ENCODE data around the gene RSPH6A.

Gene RSPH6A

GRCh38 chr19:45814851-45815480, at the start of gene RSPH6A:
Gene RSPH6A (minus strand): TSS chr19:45815308. CDS start chr19:45815176, 132 bp downstream.
- no peak for DNase-seq

- DNase-seq = no peak
Observed at GRCh38 chr19:45864629-45865082, 49.5 kb upstream of the RSPH6A start.

- peak; percentile 60 for DNase-seq
Observed at GRCh38 chr19:45863840-45864628, 48.9 kb upstream of the RSPH6A start, which contains the start of gene FOXA3. Gene FOXA3 (plus strand): TSS chr19:45864326. CDS start chr19:45864457, 131 bp downstream.

- no peak for DNase-seq
Observed at GRCh38 chr19:45863335-45863839, 48.3 kb upstream of the RSPH6A start.

- peak; percentile 99 for DNase-seq
Observed at GRCh38 chr19:45862564-45863334, 47.6 kb upstream of the RSPH6A start, which contains the start of gene SYMPK. Gene SYMPK (minus strand): TSS chr19:45863147. CDS start chr19:45854495, 8,652 bp downstream.

GRCh38 chr19:45862271-45862563, 47.1 kb upstream of the RSPH6A start:
- no peak for DNase-seq

- DNase-seq = no peak
Observed at GRCh38 chr19:45860359-45861259, 45.5 kb upstream of the RSPH6A start.

GRCh38 chr19:45854167-45854778, 39.2 kb upstream of the RSPH6A start:
- DNase-seq = no peak

- DNase-seq = peak; percentile 78
Observed at GRCh38 chr19:45852983-45853382, 37.9 kb upstream of the RSPH6A start.

GRCh38 chr19:45852145-45852750, 37.1 kb upstream of the RSPH6A start:
- DNase-seq = no peak

GRCh38 chr19:45848922-45849321, 33.8 kb upstream of the RSPH6A start:
- DNase-seq = no peak

- DNase-seq = no peak
Observed at GRCh38 chr19:45847663-45848062, 32.6 kb upstream of the RSPH6A start.

- DNase-seq = no peak
Observed at GRCh38 chr19:45842198-45842597, 27.1 kb upstream of the RSPH6A start.

GRCh38 chr19:45834970-45835369, 19.9 kb upstream of the RSPH6A start:
- no peak for DNase-seq

GRCh38 chr19:45828945-45829344, 13.8 kb upstream of the RSPH6A start:
- DNase-seq = no peak

- no peak for DNase-seq
Observed at GRCh38 chr19:45828523-45828922, 13.4 kb upstream of the RSPH6A start.

GRCh38 chr19:45827459-45828093, 12.5 kb upstream of the RSPH6A start:
- no peak for DNase-seq

- no peak for DNase-seq
Observed at GRCh38 chr19:45826934-45827333, 11.8 kb upstream of the RSPH6A start.

- no peak for DNase-seq
Observed at GRCh38 chr19:45825917-45826893, 11.1 kb upstream of the RSPH6A start.

- DNase-seq = no peak
Observed at GRCh38 chr19:45825263-45825605, 10.1 kb upstream of the RSPH6A start.
